SH-SY5Y (cell line): Measurements from ENCODE around the gene LRRC4C.

ENCODE experiments used
- GATA2 ChIP-seq: IDR thresholded peaks from 2 replicates; pipeline ENCODE4 v1.6.1; 2011; ENCODE audit warnings: mild to moderate bottlenecking, low read depth, low read length
- GATA3 ChIP-seq: IDR thresholded peaks from 2 replicates; pipeline ENCODE4 v1.6.1; 2011; ENCODE audit warnings: low read depth, mild to moderate bottlenecking, low read length, moderate library complexity

GRCh38 chr11:41320238-41320637, 139.2 kb downstream of the LRRC4C start:
- TF ChIP-seq GATA2, result no peak
- no peak for TF ChIP-seq GATA3
